MV-4-11 (cell line): ENCODE measurements around the gene SPRING1.

Source experiments
- DNase-seq: peaks from one replicate; lab custom pipeline; 2025; lab: John Stamatoyannopoulos, UW

The SPRING1 gene

GRCh38 chr12:116739381-116739887 is 1.6 kb upstream of the SPRING1 start:
- no peak for DNase-seq

DNA sequence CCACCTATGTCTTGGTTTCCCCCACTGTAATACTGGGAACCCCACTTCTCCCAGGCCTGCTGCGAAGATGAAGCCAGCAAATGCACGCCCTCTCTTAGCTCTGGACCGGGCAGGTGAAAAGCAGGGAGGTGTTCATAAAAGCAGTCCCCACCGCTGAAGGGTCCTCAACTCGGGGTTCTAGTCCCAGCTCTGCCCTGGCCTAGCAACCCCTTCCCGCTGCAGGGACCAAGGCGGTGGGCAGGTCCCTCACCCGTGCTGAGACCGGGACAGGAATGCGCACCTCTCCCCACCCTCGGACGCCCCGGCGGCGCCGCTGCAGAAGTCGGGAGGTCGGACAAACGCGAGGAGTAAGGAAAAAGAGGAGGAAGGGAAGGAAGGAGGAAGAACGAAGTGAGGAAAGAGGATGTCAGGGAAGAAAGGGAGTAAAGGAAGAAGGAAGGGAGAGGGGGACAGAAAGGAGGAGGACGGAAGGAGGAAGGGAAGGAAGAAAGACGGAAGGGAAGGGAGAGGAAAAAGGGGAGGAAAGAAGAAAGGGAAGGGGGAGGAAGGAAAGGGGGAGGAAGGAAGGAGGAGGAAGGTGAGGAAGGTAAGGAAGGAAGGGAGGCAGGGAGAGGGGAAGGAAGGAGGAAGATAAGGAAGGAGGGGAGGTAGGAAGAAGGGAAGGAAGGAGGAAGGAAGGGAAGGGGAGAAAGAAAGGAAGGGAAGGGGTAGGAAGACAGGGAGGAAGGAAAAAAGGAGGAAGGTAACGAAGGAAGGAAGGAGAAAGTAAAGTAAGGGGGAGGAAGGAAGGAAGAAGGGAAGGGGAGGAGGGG is 701 bp downstream of the SPRING1 start:
- DNase-seq, result no peak

DNA sequence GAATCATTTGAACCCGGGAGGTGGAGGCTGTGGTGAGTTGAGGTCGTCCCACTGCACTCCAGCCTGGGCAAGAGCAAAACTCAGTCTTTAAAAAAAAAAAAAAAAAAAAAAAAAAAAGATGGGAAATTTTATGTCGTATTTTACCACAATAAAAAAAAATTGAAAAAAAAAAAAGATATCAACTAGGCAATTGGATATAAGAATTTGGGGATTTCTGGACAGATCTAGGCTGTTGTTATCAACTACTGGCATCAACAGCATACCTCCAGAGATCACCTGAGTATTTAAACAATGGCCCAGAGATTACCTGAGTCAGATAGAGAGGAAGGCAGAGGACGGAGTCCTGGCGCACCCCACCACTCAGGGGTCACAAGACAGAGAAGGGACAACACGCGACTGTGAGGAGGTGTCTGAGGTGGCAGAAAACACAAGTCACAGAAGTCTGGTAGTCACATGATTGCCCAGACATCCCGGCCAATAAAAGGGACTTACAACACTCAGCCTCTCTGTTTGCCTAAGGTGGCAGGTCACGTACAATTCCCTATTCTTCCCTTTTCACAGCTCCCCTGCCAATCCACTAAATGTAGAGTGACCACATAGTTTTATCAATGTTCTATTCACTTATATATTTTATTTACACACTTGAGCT is 1.8 kb downstream of the SPRING1 start:
- DNase-seq, result no peak

- DNase-seq, result no peak
These were observed 2.8 kb downstream of the SPRING1 start for GRCh38 chr12:116735084-116735483.

DNA sequence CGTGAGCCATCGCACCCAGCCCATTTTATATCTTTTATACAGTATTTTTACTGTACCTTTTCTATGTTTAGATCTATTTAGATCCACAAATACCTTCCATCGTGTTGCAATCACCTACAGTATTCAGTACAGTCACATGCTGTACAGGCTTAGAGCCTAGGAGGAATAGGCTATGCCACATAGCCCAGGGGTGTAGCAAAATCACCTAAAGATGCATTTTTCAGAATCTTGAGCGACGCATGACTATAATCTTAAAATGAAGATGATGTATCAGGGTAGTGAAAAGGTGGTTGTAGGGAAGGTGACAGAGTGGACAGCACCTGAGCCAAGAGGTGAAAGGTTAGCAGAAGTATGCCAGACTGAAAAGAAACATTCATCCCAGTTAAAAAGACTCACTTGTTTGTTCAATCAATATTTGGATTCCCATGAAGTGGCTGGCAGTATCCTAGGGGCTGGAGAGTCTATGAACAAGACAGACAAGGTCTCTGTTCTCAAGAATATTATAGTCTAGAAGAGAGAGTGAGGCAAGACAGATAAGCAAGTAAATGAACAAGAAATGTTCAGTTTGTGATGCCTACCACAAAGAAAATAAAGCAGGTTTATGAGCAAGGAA is 3.6 kb downstream of the SPRING1 start:
- DNase-seq, result no peak

GRCh38 chr12:116731801-116732200 is 6.1 kb downstream of the SPRING1 start:
- DNase-seq, result no peak

GRCh38 chr12:116727891-116728290 is 10.0 kb downstream of the SPRING1 start:
- no peak for DNase-seq

DNA sequence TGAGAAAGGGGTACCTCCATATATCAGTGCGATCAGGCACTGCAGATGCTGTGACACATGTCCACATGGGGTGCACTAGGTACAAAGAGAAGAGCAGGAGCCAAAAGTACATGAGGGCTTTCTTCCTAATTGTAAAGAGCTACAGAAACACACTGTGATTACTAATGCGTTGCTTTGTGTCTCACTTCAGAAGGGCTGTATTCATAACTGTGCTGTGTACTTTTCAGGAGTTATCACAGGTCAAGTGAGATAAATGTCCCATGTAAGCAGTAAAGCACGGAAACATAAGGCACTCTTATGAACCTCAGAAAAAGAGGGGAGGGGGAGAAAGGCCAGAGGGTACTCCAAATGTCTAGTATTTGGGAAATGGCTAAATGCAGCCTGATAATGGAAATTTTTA is 10.6 kb downstream of the SPRING1 start:
- no peak for DNase-seq

DNA sequence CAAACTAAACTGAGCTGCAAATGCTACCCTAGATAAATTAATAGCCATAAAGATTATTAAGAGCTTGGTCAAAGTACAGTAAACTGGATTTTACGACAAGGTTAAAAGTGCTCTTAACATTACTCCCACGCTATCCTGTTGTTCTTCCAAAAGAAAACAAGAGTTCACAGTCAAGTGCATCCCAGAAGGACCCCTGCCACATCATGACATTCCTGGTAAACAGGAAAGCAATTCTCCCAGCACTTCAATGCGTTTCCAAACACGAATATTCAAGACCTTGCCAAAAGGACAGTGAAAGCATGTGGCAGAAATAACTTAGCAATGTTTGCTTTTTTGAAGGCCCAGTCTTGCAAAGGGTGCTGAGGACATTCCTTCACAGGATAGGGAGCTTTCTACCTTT is 11.2 kb downstream of the SPRING1 start:
- no peak for DNase-seq

GRCh38 chr12:116722245-116722644 is 15.6 kb downstream of the SPRING1 start:
- no peak for DNase-seq

- DNase-seq, result no peak
These were observed 17.9 kb downstream of the SPRING1 start for GRCh38 chr12:116719731-116720528.

DNA sequence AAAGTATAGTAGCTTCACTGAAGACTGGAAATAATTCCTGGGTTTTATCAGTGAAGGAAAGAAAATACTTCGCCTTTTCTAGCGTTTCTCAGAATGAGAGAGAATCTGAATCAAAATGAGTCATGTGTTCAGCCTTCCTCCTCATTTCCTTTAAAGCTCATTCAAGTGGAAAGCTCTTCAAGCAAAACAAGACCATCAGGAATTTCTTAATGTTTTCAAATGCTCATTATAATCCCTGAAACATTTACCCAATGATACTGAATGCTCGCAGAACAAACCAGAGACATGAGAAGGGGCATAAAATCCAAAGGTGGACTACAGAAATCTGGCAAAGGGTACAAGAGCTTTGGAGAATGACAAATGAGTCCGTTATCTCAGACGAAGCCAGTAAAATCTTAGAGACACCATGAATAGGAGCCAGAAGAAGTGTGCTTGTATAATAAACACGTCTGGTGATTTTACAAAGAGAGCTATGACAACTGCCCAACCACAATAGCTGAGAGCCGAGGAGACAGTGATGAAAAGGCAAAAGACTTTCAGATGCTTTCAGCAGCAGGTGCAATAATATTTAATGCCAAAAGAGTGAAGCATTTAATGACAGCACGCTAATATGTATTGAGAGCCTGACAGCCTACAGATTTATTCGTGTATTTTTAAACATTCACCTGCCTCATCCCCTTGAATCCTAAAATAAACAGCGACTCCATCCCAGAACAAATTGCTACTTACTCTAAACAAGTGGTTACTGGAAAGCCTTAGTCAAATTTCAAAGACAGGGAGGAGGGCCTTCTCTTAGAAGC is 19.0 kb downstream of the SPRING1 start:
- no peak for DNase-seq

DNA sequence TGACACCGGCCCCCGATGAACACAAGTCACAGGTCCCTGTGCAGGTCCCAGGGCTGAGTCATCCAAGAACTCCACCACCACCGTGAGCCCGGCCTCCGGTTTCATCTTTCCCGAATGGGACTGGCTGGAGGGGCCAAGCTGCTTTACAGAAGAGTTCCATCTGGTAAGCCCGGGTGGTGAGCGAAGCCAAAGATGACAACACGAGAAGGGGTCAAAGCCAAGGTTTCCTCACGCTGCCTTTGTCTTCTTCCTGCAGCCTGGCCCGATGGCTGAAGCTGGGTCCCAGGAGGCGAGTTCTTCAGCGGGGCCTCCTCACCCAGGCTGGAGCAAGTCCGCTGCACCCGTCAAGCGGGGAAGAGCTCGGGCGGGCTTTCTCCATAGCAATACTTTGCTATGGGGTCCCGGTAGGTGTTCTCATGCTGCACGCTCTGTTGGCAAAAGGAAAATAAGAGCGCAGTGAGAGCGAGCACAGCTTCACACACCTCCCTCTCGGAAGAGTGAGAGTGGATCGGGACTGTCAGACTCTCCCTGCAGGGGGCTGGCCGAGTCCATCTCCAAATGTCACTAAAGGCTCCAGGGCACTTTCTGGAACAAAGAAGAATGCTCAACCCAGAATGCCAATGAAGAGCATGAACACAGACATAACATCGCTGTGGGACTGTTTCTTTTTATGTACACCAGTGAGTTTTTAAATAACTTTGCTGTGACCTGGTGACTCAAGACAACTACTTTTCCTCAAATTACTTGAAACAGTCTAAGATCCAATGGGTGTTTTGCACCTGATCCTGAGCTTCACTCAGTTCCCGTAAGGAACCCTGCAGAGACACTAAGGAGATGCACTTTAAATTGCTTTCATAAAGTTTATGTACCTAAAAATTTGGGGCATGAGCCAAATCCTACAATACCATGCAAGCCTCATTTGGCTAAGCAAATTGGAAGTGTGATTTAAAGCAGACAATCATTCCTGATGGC is 20.1 kb downstream of the SPRING1 start:
- DNase-seq, result no peak

DNA sequence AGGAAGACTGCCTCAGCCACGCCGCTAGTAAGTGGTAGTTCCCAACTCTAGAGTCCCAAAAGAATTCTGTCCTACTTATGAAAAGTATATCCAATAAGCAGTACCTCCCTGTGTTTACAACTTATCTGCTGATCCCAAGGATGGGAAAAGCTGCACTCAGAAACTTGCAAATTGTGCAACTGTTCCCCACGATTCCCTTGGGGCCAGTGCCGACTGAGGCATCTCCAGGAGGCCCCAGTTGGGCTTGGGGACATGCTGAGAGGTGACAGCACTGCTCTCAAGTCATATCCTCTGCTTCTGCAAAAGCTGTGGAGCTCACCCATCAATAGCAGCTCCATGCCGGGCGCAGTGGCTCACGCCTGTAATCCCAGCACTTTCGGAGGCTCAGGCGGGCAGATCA is 23.7 kb downstream of the SPRING1 start:
- DNase-seq, result no peak

- DNase-seq, result no peak
These were observed 24.3 kb downstream of the SPRING1 start for GRCh38 chr12:116713527-116713926.

DNA sequence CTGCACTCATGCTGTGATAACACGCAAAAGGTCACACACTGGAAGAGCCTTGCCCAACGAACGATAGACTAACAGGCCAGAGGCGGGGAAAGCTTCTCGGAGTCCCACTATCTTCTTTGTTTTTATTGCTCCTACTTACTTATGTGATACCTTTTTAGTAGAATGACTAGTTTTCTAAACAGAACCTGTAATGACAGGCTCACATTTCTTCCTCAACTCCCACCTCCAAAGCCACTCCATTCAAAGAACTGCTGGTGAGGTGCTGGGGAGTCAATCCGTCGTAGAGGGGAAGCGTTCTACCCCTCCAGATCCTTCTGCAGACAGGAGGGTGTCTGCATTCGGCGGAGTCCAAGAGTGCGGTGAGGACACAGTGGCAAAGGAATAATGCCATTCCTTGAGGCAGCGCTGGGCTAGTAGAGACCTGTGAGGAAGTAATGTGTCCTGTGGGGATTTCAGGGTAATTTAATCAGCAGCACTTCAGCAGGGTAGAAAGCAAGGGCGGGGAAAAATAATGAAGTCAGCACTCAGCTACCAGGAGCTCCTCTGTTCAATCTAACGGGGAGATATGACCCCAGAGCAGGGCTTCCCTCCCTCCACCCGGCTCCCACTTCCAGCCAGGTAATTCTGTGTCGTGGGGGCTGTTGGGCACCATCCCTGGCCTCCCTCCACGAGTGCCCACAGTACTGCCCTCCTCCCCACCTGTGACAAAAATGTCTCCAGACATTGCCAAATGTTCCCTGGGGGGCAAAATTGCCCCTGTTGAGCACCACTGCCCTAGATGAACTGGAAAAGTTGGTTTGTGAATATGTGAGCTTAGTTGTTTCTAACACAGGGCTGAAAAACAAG is 25.2 kb downstream of the SPRING1 start:
- DNase-seq, result no peak

- DNase-seq, result no peak
These were observed 27.3 kb downstream of the SPRING1 start for GRCh38 chr12:116710370-116711150.

DNA sequence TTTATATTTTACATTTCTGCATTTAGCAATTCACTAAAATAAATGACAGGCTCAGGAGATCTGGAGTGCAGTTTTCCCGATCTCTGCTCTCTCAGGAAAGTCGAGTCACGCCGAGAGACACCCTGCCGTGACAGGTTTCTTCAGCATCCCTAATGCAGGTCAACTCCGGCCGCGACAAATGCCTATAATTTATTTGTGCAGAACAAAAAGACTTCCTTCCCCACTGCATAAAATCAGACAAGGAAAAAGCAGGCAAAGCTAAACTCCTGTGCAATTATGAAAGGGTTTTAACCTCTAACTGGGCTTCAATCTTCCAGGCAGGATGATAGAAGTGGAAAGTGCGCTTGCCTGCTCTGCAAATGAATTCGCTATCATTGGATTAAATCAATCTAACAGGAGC is 28.1 kb downstream of the SPRING1 start:
- no peak for DNase-seq
